Stimulated activated CD8-positive, alpha-beta memory T cell treated with anti-CD3 and anti-CD28 coated beads, Interleukin-4, amount 100 ng/mL, for 48 hours (primary cell): ENCODE measurements around the gene IFNGR2.
"Not testable (repeated sequence)": the region's sequence is repeated elsewhere in the genome, so short reads cannot be mapped to it uniquely, and the experiment has no call there.

Experiments
- DNase-seq: peaks from one replicate; pipeline ENCODE4 v3.0.0-alpha.2; 2020

IFNGR2 gene

DNA sequence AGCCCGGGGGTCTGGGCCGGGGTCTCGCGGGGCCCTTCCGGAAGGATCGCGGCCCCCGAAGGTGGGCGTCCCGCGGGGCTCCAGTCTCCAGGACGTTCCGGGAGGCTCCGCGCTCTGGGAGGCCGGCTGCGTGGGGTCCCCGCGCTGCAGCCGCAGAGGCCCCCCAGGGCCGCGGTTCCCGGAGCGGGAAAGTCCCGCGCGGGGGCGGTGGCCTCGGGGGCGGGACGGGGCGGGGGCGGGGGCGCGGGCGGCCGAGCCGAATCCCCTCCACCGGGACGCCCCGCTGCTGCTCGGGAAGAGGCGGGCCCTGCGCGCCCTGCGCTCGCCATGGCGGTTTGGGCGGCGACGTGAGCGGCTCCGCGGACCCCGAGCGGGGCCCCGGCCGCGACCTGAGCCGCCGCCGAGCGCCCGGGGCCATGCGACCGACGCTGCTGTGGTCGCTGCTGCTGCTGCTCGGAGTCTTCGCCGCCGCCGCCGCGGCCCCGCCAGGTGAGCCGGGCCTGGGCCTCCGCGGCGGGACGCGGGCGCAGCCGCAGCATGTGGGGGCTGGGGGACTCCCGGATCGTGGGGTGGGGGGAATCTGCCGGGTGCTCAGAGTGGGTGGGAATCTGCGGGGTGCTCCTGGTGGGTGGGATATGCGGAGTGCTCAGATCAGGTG lies at the start of gene IFNGR2:
Gene IFNGR2, plus strand, starts transcription at position 286 of the 658 bp plus-strand sequence. Its CDS starts 131 bp downstream, at position 417.
- peak; percentile 39 for DNase-seq

GRCh38 chr21:33355355-33355754 lies 47.9 kb upstream of the IFNGR2 start:
- no peak for DNase-seq

- no peak for DNase-seq
These were observed 47.2 kb upstream of the IFNGR2 start for GRCh38 chr21:33355996-33356395.

- no peak for DNase-seq
These were observed 46.0 kb upstream of the IFNGR2 start for GRCh38 chr21:33357177-33357576.

GRCh38 chr21:33359446-33359845 lies 43.8 kb upstream of the IFNGR2 start:
- no peak for DNase-seq

DNA sequence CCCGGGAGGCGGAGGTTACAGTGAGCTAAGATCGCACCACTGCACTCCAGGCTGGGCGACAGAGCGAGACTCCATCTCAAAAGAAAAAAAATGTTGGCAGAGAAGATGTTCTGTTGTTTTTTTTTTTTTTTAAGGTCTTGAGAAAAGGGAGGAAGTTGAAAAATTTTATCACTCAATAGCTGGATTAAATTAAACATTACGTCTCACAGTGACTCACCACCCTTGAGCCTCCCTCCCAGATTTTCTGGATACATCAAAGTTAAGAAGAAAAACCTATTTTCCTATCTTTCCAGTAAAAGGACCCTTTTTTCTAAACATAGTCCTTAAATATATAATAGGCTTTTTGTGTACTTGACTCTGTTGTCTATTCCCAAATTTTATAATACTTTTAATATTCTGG lies 42.9 kb upstream of the IFNGR2 start:
- DNase-seq = no peak

DNA sequence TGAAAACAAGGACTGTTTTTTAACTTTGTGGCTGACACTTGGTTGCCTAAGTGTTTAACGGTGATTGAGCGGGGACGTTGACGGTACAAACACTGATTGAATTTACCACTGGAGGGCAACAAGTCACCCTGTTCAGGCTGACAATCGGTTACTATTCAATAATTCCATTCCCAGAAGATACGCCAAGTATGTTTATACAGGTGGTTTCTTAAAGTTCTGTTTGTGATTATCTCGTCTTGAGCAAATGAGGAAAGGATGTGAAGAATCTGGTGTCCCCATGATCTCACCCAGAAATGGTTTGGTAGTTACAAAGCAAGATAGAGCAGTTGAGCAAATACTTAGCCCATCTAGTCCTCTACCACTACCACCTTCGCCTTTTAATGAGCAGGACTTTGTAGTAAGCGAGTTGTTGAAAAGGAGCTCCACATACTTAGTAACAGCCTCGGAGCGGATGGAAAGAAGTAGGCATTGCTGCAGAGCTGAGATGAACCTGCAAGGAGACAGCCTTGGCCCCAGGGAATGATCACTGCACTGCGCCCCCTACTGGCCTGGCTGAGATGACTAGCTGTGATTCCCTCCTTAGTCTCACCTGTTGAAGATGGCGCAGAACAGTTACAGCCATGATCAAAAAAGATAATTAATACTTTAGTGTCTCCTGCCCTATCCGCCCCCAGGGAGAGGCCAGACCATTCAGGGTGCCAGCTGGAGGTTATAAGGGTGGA lies 42.2 kb upstream of the IFNGR2 start:
- peak; percentile 96 for DNase-seq

GRCh38 chr21:33362044-33362555 lies 41.1 kb upstream of the IFNGR2 start:
- peak; percentile 46 for DNase-seq

GRCh38 chr21:33363911-33364609 lies 39.2 kb upstream of the IFNGR2 start:
- not testable (repeated sequence) for DNase-seq

- DNase-seq = no peak
These were observed 38.4 kb upstream of the IFNGR2 start for GRCh38 chr21:33364830-33365229.

- no peak for DNase-seq
These were observed 35.8 kb upstream of the IFNGR2 start for GRCh38 chr21:33367309-33367973.

DNA sequence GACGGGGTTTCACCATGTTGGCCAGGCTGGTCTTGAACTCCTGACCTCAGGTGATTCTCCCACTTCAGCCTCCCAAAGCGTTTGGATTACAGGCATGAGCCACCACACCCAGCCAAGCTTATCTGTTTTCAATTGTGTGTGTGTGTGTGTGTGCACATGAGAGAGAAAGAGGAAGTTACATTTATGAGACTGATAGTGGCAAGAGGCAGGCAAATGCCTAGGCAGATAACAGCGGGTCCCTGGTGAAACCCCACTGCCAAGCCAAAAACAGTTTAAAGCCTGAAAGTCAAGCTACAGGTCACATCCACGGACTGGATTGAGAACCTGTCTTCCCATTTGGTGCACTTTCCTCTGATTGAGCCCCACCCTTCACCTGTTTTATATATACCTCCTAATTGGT lies 35.1 kb upstream of the IFNGR2 start:
- no peak for DNase-seq

GRCh38 chr21:33368576-33368975 lies 34.6 kb upstream of the IFNGR2 start:
- no peak for DNase-seq

DNA sequence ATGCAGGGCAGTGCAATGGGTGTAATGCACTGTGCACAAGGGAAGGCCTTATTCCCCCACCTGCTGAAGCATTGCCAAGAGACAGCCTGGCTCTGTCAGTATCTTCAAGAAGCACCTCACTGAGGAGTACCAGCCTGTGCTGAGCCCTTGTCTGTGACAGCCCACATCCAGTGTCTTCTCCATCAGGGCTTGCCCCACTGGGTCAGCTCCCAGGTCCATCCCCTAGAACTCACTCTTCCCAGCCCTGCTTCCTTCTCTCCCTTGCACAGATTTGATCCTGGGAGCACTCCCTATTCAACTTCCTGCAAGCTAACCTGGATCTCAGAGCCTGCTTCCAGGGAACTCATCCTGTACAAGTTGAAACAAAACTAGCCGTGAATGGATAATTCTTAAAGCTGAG lies 33.6 kb upstream of the IFNGR2 start:
- DNase-seq = no peak

DNA sequence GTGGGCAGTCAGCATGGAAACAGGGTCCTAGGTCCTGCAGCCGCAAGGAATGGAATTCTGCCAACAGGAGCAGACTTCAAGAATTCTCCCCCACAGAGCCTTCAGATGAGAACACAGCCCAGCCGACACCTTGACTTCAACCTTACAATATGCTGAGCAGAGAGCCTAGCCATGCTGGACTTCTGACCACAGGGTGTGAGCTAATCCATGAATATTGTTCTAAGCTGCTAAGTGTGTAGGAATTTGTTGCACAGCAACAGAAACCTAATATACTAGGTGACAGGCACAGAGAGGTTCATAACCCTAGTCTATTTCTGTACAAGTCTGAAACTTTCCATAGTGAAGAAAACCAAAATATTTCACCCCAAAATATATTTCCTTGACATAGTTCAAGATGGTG lies 32.9 kb upstream of the IFNGR2 start:
- no peak for DNase-seq

DNA sequence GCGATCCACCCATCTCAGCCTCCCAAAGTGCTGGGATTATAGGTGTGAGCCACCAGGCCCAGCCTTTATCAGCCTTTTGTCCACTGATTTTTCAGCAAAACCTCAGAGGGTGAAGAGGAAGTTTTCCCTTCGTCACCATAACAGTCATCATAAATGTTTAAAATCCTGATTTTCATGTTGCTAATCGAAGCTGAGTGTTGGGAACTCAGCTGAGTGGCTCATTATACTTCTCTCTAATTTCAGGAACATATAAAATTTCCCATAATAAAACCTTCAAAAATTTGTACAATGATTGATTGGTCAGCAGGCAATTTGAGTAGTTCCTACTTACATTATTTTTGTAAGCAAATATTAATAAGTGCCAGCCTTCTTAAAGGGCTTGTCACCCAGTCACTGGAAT lies 31.8 kb upstream of the IFNGR2 start:
- no peak for DNase-seq

- DNase-seq = no peak
These were observed 30.6 kb upstream of the IFNGR2 start for GRCh38 chr21:33372582-33372981.

DNA sequence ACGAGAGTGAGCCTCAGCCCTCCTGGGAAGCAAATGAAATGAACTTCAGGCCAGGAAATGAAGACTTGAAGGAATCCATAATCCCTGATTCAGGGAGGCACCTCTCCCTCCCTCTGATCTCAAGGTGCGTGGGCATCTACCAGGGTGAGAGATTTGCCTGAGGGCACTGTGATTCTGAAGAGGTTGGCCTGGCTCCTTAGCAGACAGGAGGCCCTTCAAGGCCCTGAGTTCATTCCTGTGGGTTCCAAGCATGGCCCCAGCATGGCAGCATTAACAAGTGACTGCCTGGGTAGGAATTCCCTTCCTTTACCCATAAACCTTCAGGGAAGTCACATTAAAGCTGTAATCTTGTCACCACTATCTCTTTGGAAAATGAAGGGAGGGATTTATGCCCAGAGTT lies 29.8 kb upstream of the IFNGR2 start:
- no peak for DNase-seq

GRCh38 chr21:33374080-33374449 lies 29.1 kb upstream of the IFNGR2 start:
- DNase-seq = no peak

GRCh38 chr21:33374450-33375096 lies 28.6 kb upstream of the IFNGR2 start:
- peak; percentile 68 for DNase-seq

- no peak for DNase-seq
These were observed 28.0 kb upstream of the IFNGR2 start for GRCh38 chr21:33375101-33375644.

GRCh38 chr21:33377221-33377920 lies 25.8 kb upstream of the IFNGR2 start:
- DNase-seq = no peak
